Mesothelial cell of epicardium (in vitro differentiated cells): ENCODE data around the gene VIPR2. TPM values are rescaled to one million over a fixed set of nuclear protein-coding genes. Genes with fewer than 3 reads are reported as not detected.
A peak's percentile ranks its signal among the peaks of the same experiment; 100 is the strongest.

Experiments used
- DNase-seq, 2 experiments: peaks; one replicate each; pipeline ENCODE4 v3.0.0; 2021; ENCODE audit warnings: low spot score in 2 of 2; ENCODE audit not compliant: unreplicated experiment in 2 of 2
- H3K27ac Mint-ChIP-seq: 2 replicates; pipeline ENCODE4 v1.8.0; 2021; ENCODE audit warnings: mixed read lengths
- H3K27me3 Mint-ChIP-seq: 2 replicates; pipeline ENCODE4 v1.8.0; 2021; ENCODE audit warnings: low read depth, mixed read lengths
- H3K36me3 Mint-ChIP-seq: 2 replicates; pipeline ENCODE4 v1.8.0; 2021; ENCODE audit warnings: mixed read lengths
- H3K4me1 Mint-ChIP-seq: 2 replicates; pipeline ENCODE4 v1.8.0; 2021; ENCODE audit warnings: mixed read lengths
- H3K4me3 Mint-ChIP-seq: 2 replicates; pipeline ENCODE4 v1.8.0; 2021; ENCODE audit warnings: mild to moderate bottlenecking, moderate library complexity, mixed read lengths
- H3K9me3 Mint-ChIP-seq: 2 replicates; pipeline ENCODE4 v1.8.0; 2021; ENCODE audit warnings: mixed read lengths
- CTCF ChIP-seq: fragments of 200-600 bp; sonication (generic); IDR thresholded peaks from one replicate; pipeline ENCODE4 v1.5.0; 2021; ENCODE audit warnings: antibody characterized with exemption; ENCODE audit not compliant: unreplicated experiment
- total RNA-seq: library from RNA; stranded (reverse); gene quantifications from 3 replicates; pipeline ENCODE4 v1.2.1, GENCODE V29; 2021

The VIPR2 gene
- total RNA-seq, 1 donor from 2014 or later: 0.04 TPM

- no peak for TF ChIP-seq CTCF
- H3K4me3 Mint-ChIP-seq: no peak overlapping the region
- peaks cover 10% of the 10 kb centered on the region for H3K4me1 Mint-ChIP-seq
- H3K27ac Mint-ChIP-seq: no peak overlapping the region
- H3K9me3 Mint-ChIP-seq: no peaks in the 10 kb centered on the region
- DNase-seq: no peak
- peaks cover 50% of the 10 kb centered on the region for H3K27me3 Mint-ChIP-seq
- H3K36me3 Mint-ChIP-seq: no peaks in the 10 kb centered on the region
These were observed 1.6 kb upstream of the VIPR2 start for GRCh38 chr7:159146084-159146858.

- H3K27ac Mint-ChIP-seq: no peak overlapping the region
- H3K36me3 Mint-ChIP-seq: no peaks in the 10 kb centered on the region
- no peak for TF ChIP-seq CTCF
- no peaks in the 10 kb centered on the region for H3K9me3 Mint-ChIP-seq
- peaks cover 51% of the 10 kb centered on the region for H3K27me3 Mint-ChIP-seq
- H3K4me1 Mint-ChIP-seq: peaks cover 10% of the 10 kb centered on the region
- H3K4me3 Mint-ChIP-seq: peak overlapping the region; percentile 65
- DNase-seq: no peak
These were observed 806 bp upstream of the VIPR2 start for GRCh38 chr7:159145490-159145855.

GRCh38 chr7:159143780-159144757 is 598 bp downstream of the VIPR2 start:
- H3K9me3 Mint-ChIP-seq: no peaks in the 10 kb centered on the region
- peak in 1 of 2 experiments; percentile 62 for DNase-seq
- peaks cover 52% of the 10 kb centered on the region for H3K27me3 Mint-ChIP-seq
- no peaks in the 10 kb centered on the region for H3K36me3 Mint-ChIP-seq
- TF ChIP-seq CTCF: no peak
- peaks cover 10% of the 10 kb centered on the region for H3K4me1 Mint-ChIP-seq
- no peak overlapping the region for H3K27ac Mint-ChIP-seq
- peak overlapping the region; percentile 63 for H3K4me3 Mint-ChIP-seq

GRCh38 chr7:159142730-159143129 is 1.9 kb downstream of the VIPR2 start:
- DNase-seq: no peak
- Mint-ChIP-seq H3K9me3 (no peaks in the 10 kb centered on the region), H3K36me3 (no peaks in the 10 kb centered on the region), H3K27ac (no peak overlapping the region), H3K4me1 (peaks cover 10% of the 10 kb centered on the region), H3K4me3 (no peak overlapping the region), H3K27me3 (peaks cover 64% of the 10 kb centered on the region)
- TF ChIP-seq CTCF: no peak

DNA sequence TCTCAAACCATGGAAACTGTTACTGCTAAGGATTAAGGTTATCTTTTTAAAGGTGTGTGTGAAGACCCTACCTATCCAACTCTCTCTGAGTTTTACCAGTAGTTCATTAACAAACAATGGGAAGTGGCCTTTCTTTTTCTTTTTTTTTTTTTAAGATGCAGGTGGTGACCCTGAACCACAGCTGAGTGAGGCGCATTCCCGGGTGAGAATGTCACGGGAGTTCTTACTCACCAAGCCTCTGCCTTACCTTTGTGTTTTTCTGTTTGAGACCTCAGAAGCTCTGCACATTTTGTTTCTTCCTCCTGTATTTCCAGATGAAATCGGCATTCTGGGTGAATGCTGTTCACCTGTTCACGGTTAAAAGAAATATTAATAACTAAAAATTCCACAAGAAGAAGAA is 2.5 kb downstream of the VIPR2 start:
- H3K27ac Mint-ChIP-seq: no peak overlapping the region
- no peak overlapping the region for H3K4me3 Mint-ChIP-seq

More for the DNA sequence above, 2.5 kb downstream of the VIPR2 start:
- DNase-seq: no peak
- Mint-ChIP-seq H3K4me1 (peaks cover 10% of the 10 kb centered on the region), H3K27me3 (peaks cover 67% of the 10 kb centered on the region), H3K9me3 (no peaks in the 10 kb centered on the region), H3K36me3 (no peaks in the 10 kb centered on the region)
- TF ChIP-seq CTCF: no peak
